Right renal pelvis (tissue), 4 donors: Measurements from ENCODE around the gene TK2. TPM values are rescaled to one million over a fixed set of nuclear protein-coding genes. Genes with fewer than 3 reads are reported as not detected.
A peak's percentile ranks its signal among the peaks of the same experiment; 100 is the strongest.
"Not testable (repeated sequence)": the region's sequence is repeated elsewhere in the genome, so short reads cannot be mapped to it uniquely, and the experiment has no call there.

Experiments used
- DNase-seq, 4 donors: peaks; one replicate each; pipeline ENCODE4 v3.0.0-alpha.2; 2013; ENCODE audit warnings: low read depth in 4 of 4, low spot score in 3 of 4, missing footprints in 1 of 4
- polyA plus RNA-seq, 4 donors: library from polyadenylated mRNA; unstranded; fragments of 120-200 nt; gene quantifications; one replicate each; pipeline ENCODE4 v1.2.1, GENCODE V29; 2013; ENCODE audit not compliant: insufficient read length in 4 of 4

TK2 gene
- 10 to 100 TPM; 31.8 to 46.7 (median 37.9) TPM for polyA plus RNA-seq

DNA sequence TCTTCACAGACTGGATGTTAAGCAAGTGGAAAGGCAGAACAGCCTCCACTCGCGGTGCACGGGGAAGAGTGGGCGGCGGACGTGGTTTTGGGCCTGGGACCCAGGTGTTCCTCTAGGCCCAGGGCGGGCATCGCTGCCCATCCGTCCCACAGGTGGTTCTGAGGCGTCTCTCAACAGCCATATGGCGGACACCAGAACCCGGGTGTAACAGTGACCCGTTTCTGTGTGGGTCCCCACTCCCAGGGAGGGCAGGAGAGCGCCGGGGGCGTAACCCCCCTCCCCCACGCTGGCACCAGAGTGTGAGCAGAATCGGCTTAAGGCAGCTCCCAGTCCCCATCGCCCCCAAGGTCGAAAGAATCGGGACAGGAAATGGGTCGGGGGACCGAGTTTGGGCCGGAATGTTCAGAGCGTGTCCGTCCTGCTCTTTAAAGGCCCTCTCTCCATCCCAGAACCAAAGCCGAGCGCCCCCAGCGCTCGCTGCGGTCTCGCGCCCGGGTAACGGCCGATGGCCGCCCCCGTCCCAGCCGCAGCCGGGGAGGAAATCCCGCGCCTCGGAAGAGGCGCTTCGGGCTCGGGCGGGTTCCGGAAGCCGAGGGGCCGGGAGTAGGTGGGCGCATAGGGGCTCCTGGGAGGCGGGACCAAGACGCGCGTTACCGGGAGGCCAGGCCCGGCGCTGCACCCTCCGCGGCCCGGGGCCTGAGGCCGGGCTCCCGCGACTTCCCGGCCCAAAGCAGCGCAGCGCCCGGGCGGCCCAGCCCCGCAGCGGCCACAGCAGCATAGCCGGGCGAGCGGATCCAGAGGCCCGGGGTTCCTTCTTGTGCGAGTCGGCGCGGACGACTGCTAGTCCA, at the start of gene TK2:
Gene TK2 (minus strand): TSS at position 839 of the 848 bp plus-strand sequence. CDS start 61 bp downstream, at position 778.
- peak in 3 of 4 donors; percentile 67 to 77 (median 67) for DNase-seq

GRCh38 chr16:66598111-66598510, 48.2 kb upstream of the TK2 start:
- no peak for DNase-seq

- no peak for DNase-seq
Measured at GRCh38 chr16:66596986-66597848, 47.3 kb upstream of the TK2 start.

GRCh38 chr16:66596559-66596958, 46.6 kb upstream of the TK2 start:
- DNase-seq = not testable (repeated sequence)

- DNase-seq = no peak
Measured at GRCh38 chr16:66594739-66595138, 44.8 kb upstream of the TK2 start.

DNA sequence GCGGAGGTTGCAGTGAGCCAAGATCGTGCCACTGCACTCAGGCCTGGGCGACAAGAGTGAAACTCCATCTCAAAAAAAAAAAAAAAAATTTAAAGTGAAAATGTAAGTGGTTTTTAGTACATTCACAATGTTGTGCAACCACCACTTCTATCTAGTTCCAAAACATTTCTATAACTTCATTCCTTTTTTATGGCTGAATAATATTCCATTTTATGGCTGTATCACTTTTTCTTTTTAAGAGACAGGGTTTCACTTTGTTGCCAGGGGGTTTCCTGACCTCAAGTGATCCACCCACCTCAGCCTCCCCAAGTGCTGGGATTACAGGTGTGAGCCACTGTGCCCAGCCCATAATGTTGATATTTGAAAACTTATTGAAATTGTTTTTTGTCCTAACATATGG, 42.9 kb upstream of the TK2 start:
- DNase-seq = no peak

DNA sequence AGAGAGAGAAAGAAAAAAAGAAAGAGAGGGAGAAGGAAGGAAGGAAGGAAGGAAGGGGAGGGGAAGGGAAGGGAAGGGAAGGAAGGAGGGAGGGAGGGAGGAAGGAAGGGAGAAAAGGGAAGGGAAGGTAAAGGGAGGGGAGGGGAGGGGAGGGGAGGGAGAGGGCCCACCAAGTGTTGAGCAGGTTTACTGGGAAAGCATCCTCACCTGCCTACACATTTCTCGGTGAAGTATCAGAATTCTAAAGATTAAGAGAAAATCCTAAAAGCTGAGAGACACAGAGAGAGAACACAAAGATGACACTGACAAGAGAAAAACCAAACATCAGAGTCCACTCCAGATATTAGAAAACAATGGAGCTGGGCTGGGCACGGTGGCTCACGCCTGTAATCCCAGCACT, 42.3 kb upstream of the TK2 start:
- no peak for DNase-seq

DNA sequence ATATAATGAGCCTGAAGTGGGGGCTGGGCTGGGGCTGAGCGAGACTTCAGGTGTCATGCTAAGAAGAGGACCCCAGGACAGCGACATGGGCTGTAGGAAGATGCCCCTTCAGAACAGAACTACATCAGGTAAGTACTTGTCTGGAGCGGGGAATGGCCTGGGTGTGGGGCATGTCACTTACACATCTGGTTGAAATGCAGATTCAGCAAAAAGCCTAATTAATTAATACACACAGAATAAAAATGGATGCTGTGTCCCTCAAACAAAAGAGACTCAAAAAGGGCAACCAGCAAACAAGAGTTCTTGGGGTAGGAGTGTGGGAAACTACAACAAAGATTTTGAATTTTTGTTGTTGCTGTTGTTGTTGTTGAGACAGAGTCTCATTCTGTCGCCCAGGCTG, 41.1 kb upstream of the TK2 start:
- no peak for DNase-seq

GRCh38 chr16:66590322-66590721, 40.4 kb upstream of the TK2 start:
- no peak for DNase-seq

DNA sequence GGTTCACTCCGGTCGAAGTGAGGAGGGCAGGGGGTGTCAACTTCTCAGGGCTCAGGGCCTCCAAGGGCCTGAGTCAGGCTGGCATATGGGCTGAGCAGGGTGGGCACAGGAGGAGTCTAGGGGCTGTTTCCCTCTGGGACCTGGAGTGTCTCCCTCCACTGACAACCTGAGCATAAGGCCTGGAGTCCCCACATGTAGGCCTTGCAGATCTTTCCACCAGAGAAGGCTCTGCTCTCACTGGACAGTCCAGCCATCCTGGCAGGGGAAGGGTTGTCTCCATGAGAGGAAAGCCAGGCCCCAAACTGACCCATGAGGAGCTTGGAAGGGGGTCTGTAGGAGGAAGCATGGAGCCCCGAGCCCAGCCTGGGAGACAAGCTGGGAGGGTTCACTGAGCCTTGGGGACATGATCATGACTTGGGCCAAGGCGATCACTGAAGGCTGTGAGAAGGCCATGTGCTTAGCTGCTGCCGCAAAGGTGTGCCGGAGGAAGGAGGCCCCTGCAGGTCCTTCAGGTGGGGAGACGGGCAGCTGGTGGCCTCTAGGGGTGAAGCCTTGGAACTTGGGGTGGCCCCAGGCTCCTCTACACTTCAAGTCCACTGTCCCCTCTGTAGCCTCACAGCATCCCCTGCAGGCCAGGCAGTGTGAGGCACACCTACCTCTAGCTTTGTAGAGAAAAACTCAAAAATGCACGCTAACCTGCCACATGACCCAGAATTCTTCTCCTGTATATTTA, 39.2 kb upstream of the TK2 start:
- DNase-seq = no peak

- no peak for DNase-seq
Measured at GRCh38 chr16:66587881-66588600, 38.1 kb upstream of the TK2 start.

- DNase-seq = no peak
Measured at GRCh38 chr16:66585481-66586239, 35.7 kb upstream of the TK2 start.

GRCh38 chr16:66581246-66581952, 31.5 kb upstream of the TK2 start:
- no peak for DNase-seq

- no peak for DNase-seq
Measured at GRCh38 chr16:66580605-66581209, 30.8 kb upstream of the TK2 start.

- DNase-seq = peak in 1 of 4 donors; percentile 28
Measured at GRCh38 chr16:66578651-66579531, 29.0 kb upstream of the TK2 start, which contains the start of gene CMTM2. CMTM2 (plus strand) TSS chr16:66579463; CDS start chr16:66579608, 145 bp downstream.

DNA sequence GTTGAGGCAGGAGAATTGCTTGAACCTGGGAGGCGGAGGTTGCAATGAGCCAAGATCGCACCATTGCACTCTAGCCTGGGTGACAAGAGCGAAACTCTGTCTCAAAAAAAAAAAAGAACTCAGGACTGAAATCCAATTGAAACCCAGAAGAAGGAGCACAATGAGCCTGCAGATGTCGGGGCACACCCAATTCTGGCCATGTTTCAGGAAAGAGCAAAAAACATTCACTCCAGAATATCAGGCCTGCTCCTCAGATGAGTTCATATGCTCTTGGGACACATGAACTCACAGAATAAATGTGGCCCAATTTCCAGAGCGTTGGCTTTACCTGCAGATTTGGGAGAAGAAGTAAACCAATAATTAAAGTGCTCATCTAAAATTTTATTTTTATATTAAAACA, 26.4 kb upstream of the TK2 start:
- DNase-seq = no peak

GRCh38 chr16:66575060-66575459, 25.1 kb upstream of the TK2 start:
- no peak for DNase-seq
